HG03064 (cell line): ENCODE measurements around the gene PCBP1.
A peak's percentile ranks its signal among the peaks of the same experiment; 100 is the strongest.
"Not testable (repeated sequence)": the region's sequence is repeated elsewhere in the genome, so short reads cannot be mapped to it uniquely, and the experiment has no call there.

Experiments
- ATAC-seq: cut with Tn5 transposase; IDR thresholded peaks from one replicate; pipeline ENCODE4 v1.9.1; 2021; ENCODE audit warnings: low read depth; ENCODE audit not compliant: unreplicated experiment

The PCBP1 gene

GRCh38 chr2:70123051-70123828 is 36.0 kb downstream of the PCBP1 start:
- no peak for ATAC-seq

- ATAC-seq, result no peak
Observed at GRCh38 chr2:70123829-70124116, 36.5 kb downstream of the PCBP1 start.

DNA sequence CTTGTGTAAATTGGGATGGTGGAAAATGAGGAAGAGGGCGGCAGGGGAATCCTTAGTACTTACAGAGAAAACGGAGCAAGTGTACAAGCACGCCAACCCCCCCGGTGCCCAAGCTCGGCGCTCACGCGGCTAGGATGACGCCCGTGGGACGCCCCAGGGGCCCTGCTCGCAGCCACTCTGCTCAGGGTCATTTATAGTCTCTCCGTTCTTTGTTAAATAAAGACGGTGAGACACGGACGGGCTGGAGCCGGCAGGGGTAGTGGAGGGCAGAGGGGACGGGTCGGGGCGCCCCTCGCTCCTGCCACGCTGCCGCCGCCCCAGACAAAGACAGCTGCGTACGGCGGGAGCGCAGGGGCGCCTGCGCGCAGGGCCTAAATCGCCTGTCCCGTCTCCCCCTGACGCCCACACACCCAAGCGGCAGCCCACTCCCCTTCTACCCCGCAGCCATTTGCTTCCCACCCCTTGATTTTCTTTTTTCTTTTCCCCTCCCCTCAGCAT is 37.8 kb downstream of the PCBP1 start:
- no peak for ATAC-seq

- ATAC-seq, result no peak
Observed at GRCh38 chr2:70125498-70125898, 38.2 kb downstream of the PCBP1 start.

DNA sequence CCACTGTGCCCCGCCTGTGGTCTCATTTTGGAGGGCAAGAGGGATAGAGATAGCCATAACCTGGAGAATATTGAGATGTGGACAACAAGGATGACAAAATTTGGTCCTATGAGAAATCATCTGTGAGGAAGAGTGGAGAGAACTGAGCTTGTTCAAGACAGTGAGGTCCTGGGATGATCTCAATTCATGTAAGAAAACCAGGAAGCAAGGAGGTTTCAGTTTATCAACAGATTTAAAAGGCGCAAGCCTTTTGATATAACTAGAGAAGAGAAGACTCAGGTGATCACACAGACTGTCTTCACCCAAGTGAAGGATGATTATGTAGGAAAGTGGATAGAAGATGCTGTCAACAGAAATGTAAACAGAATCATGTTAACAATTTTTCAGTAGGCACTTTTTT is 39.1 kb downstream of the PCBP1 start:
- no peak for ATAC-seq

- no peak for ATAC-seq
Observed at GRCh38 chr2:70128005-70128404, 40.7 kb downstream of the PCBP1 start.

DNA sequence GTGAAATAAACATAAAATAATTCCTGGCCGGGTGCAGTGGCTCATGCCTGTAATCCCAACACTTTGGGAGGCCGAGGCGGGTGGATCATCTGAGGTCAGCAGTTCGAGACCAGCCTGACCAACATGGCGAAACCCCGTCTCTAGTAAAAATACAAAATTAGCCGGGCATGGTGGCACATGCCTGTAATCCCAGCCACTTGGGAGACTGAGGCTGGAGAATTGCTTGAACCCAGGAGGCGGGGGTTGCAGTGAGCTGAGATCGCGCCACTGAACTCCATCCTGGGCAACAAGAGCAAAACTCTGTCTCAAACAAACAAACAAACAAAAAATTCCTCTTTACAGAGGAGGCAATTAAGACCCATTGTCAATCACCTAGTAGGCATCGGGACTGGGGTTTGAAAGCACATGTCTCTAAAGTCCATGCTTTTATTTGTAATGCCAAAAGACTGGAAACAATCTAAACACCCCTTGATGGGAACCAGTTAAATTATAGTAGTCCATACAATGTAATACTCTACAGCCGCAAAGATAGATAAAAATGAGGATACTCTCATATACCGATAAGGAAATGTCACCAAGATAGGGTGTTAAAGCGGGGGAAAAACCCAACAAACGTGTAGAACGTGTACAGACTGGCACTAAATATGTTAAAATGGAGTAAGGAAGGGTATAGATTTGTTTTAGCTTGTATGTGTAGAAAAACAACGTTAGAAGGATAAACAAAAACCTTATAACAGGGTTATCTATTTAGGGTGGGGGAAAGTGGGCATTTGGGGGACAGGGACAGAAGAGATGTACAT is 44.3 kb downstream of the PCBP1 start:
- ATAC-seq, result not testable (repeated sequence)

- peak; percentile 47 for ATAC-seq
Observed at GRCh38 chr2:70132244-70133126, 45.2 kb downstream of the PCBP1 start.

- ATAC-seq, result no peak
Observed at GRCh38 chr2:70133127-70133452, 45.8 kb downstream of the PCBP1 start.

DNA sequence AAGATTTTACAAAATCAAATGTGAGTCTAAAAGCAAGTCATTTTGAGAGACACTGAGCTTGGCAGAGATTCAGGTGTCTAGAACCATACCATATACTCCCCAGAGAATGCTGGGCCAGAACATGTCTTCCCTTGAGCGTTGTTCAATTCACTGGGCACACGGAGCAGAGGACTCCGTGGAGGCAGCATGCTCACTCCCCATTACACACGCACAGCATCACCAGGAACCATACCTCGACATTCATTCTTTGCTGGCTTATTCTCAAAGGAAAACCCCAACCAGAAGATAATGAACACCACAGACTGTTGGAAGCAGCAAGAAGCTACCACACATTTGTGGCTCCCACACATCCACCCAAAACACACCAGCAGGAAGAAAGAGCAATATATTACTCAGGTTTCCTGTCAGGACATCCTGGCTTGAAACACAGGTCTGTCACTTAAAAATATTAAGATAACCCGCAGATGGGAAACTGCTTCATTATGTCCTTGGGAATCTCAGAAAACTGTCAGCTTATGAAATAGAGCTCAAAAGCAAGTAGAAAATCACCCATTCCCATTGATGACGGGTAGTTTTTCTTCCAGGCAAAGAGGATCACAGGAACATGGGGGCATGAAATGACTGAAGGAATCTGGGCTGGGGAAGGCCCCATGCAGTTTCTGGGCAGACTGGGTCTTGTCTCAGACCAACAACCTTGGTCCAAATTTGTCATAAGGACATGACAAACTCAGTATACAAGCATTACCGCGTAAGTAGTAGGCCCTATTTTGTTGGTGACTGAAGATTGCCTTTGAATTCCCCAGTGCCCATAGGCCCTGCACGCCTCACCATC is 46.4 kb downstream of the PCBP1 start:
- ATAC-seq, result no peak

DNA sequence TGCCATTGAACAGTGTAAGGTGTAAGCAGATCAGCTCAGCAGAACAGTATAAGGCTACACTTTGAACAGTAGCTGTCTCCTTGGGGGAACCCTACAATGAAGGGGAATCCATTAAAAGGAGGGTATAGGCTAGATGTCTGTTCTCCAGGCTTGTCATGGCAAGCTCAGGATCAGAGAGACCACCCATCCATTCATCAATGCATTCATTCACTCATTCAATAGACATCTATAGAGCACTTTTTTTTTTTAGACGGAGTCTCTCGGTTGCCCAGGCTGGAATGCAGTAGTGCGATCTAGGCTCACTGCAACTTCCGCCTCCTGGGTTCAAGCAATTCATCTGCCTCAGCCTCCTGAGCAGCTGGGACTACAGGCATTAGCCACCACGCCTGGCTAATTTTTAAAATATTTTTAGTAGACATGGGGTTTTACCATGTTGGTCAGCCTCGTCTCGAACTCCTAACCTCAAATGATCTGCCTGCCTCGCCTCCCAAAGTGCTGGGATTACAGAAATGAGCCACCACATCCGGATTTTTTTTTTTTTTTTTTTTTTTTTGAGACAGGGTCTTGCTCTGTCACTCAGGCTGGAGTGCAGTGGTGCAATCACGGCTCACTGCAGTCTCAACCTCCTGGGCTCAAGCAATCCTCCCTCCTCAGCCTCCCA is 47.2 kb downstream of the PCBP1 start:
- not testable (repeated sequence) for ATAC-seq
